GM21526 (cell line): Measurements from ENCODE around the gene SEMA4B.
"Not testable (repeated sequence)": the region's sequence is repeated elsewhere in the genome, so short reads cannot be mapped to it uniquely, and the experiment has no call there.

Experiments used
- ATAC-seq: cut with Tn5 transposase; IDR thresholded peaks from one replicate; pipeline ENCODE4 v1.9.1; 2021; ENCODE audit warnings: moderate library complexity; ENCODE audit not compliant: unreplicated experiment, low FRiP score

SEMA4B gene

DNA sequence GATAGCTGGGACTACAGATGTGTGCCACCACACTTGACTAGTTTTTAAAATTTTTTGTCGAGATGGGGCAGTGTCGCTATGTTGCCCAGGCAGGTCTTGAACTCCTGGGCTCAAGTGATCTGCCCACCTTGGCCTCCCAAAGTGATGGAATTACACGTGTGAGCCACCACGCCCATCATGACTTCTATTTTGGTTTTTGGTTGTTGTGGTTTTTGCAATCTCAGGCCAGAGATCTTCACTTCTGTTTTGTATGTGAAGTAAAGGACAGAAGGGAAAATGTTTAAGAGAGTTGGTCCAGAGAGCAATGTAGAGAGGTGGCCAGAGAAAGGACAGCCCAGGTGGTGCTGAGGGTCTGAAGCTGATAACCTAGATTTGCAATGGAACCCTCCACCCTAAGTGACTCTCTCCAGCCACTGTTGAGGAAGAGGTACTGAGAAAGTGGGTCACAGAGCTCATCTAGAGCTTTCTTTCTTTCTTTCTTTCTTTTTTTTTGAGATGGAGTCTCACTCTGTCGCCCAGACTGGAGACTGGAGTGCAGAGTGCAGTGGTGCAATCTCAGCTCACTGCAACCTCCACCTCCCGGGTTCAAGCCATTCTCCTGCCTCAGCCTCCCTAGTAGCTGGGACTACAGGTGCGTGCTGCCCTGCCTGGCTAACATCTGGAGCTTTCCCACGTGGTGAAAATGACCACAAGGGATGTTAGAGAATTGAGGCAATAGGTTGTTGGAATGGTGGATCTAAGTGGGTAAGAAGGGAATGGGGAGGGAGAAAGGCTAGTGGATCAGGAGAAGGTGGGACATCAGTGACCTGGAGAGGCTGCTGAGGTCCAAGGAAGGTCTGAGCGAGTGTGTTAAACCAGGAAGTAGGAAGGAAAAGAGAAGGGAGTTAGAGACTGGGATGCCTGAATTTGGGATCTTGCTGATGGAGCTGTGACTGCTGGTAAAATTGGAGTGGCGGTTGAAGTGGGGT lies 22.4 kb upstream of the SEMA4B start:
- ATAC-seq = no peak

DNA sequence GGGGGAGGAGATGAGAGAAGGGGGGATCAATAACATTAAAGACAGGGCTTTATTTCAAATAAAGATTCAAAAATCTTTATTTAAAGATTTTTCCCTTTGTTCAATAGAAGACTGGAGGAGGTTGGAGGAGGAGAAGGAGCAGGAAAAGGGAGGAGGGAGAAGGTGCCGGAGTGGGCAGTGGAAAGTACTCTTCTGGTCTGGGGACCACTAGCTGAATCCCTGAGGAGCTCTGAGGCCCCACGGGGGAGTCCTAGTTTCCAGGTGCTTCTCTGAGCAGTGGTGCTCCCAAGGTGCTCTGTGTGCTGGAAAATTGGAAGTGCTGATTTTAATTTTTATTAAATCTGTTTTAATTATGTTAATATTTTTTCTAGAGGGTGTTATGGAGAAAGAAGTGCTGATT lies 19.4 kb upstream of the SEMA4B start:
- ATAC-seq = no peak

- peak; percentile 52 for ATAC-seq
Observed at GRCh38 chr15:90184119-90184785, 16.9 kb upstream of the SEMA4B start.

DNA sequence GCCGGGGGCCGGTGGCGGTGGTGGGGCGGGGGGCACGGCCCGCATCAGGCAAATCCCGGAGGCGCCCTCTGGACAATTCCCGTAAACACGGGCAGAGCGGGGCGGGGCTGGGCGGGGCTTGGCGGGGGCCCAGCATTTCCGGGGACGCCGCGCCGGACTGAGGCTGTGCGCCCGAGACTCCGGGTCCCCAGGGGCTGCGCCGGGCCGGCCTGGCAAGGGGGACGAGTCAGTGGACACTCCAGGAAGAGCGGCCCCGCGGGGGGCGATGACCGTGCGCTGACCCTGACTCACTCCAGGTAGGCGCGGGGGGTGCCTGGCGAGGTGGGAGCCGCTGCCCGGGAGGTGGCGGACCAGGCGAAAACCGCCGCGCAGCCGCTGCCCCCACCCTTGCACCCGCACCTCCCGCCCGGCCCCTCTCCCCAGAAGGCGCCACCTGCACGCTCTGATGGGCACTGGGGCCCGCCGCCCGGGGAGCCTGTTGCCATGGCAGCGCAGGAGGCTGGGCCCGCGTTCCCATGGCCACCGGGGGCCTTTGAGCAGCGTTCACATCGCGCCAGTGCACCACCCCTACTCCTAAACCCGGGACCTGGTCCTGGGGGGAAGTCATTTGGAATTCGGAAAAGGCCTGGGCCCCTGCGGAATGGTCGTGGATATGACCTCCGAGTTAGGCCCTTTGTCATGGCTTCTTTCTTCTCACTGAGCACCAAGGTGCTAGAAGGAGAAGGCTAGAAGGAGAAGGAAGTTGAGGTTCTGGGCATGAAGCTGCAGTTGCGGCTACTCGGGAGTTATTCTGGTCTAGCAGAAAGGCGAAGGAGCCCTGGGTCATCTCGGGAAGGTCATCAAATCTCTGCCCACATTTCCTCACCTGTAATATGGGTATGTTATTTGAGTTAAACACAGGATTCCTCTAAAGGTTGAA lies 16.1 kb upstream of the SEMA4B start:
- peak; percentile 59 for ATAC-seq

- no peak for ATAC-seq
Observed at GRCh38 chr15:90187257-90187868, 13.8 kb upstream of the SEMA4B start.

GRCh38 chr15:90188065-90188464 lies 13.1 kb upstream of the SEMA4B start:
- ATAC-seq = not testable (repeated sequence)

- no peak for ATAC-seq
Observed at GRCh38 chr15:90188914-90189748, 12.0 kb upstream of the SEMA4B start.

- ATAC-seq = no peak
Observed at GRCh38 chr15:90189781-90190467, 11.2 kb upstream of the SEMA4B start.

DNA sequence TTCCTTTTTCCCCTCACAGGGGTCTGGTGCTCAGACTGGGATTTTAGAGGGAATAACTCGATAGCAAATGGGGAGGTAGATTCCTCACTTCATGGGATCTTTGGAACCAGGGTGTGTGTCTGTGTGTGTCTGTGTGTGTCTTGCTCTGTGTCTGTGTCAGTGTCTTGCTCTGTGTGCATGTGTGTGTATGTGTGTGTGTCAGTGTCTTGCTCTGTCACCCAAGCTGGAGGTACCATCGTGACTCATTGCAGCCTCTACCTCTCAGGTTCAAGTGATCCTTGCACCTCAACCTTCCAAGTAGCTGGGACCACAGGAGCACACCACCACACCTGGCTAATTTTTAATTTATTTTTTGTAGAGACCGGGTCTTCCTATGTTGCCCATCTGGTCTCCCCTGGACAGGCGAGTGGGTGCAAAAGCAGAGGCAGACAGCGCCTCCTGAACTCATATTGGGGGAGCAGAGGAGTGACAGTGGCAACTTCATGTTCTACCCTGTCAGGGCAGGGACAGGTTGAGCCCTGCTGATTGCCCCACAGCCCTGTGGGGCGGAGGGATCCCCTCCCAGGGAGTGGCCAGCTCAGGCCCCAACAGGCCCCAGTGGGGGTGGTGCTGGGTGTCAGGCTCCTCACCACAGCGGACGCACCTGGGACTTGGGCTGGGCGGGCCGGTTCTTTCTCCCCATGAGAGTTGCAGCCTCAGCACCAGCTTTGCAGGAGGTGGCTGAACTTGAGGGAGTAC lies 10.4 kb upstream of the SEMA4B start:
- ATAC-seq = peak; percentile 62

DNA sequence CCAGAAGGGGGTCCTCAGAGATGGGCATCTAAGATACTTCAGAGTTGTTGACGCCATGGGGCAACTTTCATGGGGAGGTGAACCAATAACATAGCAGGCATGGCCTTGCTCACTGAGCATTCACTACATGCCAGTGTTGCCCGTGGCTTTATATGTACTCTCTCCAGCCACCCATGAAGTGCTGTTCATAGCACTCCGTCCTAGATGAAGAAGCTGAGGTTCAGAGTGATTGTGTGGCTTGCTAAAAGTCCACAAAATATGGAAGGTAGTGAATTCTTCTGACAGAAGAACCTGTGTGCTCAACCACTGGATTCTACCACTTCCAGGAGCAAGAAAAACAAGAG lies 9.8 kb upstream of the SEMA4B start:
- ATAC-seq = peak; percentile 30

- ATAC-seq = peak; percentile 47
Observed at GRCh38 chr15:90191794-90192509, 9.2 kb upstream of the SEMA4B start.

DNA sequence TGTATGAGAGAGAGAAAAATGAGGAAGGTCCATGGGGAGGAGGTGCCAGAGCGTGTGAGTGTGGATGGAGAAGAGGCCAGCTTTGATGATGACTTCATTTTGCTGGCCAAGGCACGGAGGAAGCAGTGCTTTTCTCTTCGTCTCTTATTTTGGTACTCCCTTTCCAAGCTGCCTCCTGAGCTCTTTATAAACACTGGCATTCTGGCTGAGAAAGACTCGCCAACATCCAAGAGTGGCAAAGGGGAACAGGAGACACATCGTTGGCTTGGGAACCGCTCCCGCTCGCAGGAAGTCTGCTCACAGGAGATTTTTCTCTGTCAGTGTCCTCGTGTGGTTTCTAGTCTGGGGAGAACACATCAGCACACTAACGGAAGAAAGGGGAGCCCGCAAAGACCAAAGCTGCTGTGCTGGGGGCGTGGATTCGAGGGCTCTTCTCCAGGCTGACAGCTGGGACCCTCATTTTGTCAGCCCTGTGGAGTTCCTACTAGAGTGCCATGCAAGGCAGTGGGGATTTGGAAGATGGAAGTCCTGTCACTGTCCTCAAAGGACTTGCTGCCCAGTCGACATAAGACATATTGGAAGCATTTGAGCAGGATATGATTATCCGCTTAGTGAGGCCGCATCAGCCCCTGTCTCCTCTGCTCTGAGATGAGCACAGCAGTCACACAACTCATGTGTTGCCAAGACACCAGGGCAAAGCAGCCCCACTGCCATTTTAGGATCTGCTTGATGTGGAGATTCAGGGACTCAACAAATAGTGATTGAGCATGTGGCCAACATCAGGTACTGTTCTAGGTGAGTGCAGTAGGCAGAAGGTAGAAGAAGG lies 8.0 kb upstream of the SEMA4B start:
- ATAC-seq = no peak

- ATAC-seq = no peak
Observed at GRCh38 chr15:90194655-90195054, 6.5 kb upstream of the SEMA4B start.

- peak; percentile 19 for ATAC-seq
Observed at GRCh38 chr15:90200534-90201129, 498 bp upstream of the SEMA4B start.

- ATAC-seq = no peak
Observed at GRCh38 chr15:90201944-90202375, 830 bp downstream of the SEMA4B start.

DNA sequence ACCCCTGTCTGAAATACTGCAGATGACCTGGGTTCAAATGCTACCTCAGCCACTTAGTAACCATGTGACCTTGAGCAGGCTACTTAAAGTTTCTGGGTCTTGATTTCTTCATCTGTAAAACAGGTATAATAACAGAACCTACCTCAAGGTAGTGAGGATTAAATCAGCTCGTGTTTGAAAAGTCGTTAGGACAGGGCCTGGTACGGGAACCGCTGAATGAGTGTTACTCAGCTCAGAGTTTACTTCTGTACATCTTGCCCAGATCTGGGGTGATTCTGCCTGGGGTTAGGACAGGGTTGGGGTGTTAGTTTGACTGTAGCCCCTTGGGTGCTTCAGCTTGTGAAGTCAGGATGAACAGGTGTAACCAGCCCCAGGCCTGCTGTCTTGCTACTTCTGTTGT lies 1.8 kb downstream of the SEMA4B start:
- no peak for ATAC-seq
